Epithelial cell of proximal tubule (primary cell): ENCODE measurements around the gene ANKRD33. TPM values are rescaled to one million over a fixed set of nuclear protein-coding genes. Genes with fewer than 3 reads are reported as not detected.

Experiments used
- DNase-seq: peaks from one replicate; pipeline ENCODE4 v3.0.0-alpha.2; 2011; ENCODE audit warnings: low read depth
- H3K4me3 ChIP-seq: 2 replicates; pipeline ENCODE4 v1.5.1; 2011; ENCODE audit warnings: low read depth, mild to moderate bottlenecking, low read length
- total RNA-seq: library from RNA; depleted of rRNA; stranded (reverse); fragments of >200 nt; gene quantifications from 2 replicates; pipeline ENCODE4 v1.2.3, GENCODE V29; 2015
- TF ChIP-seq, protein P1 (sequence below): conservative IDR thresholded peaks from 2 replicates; pipeline ENCODE4 v1.5.1; 2012; ENCODE audit warnings: low read depth, mild to moderate bottlenecking, low read length

ANKRD33 gene
- total RNA-seq, 1 donor from 2014 or later, result not detected

DNA sequence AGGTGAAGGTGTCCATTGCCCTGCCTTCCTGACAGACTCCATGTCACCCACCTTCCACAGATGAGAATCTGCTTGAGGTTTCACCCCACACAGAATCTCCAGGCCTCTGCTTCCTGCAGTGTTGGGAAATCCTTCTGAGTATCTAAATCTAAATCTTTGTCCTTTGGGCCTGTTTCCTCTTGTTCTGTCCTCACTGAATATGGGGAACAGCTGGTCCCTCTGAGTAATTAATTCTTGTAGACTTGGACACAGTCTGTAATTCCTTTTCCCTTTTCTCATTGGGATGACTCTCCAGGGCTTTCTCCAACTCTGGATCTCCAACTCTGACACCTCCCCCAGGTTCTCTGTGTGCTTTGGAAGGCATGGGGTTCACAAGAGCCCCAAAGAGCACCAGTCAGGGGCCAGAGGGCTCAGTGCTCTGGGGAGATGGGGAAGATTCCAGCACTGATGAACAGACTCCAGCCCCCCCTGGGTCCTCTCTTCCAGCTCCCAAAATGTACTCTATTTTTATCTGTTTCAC lies 17.1 kb downstream of the ANKRD33 start:
- DNase-seq, result no peak
- H3K4me3 ChIP-seq, result no peak overlapping the region
- TF ChIP-seq, protein P1, sequence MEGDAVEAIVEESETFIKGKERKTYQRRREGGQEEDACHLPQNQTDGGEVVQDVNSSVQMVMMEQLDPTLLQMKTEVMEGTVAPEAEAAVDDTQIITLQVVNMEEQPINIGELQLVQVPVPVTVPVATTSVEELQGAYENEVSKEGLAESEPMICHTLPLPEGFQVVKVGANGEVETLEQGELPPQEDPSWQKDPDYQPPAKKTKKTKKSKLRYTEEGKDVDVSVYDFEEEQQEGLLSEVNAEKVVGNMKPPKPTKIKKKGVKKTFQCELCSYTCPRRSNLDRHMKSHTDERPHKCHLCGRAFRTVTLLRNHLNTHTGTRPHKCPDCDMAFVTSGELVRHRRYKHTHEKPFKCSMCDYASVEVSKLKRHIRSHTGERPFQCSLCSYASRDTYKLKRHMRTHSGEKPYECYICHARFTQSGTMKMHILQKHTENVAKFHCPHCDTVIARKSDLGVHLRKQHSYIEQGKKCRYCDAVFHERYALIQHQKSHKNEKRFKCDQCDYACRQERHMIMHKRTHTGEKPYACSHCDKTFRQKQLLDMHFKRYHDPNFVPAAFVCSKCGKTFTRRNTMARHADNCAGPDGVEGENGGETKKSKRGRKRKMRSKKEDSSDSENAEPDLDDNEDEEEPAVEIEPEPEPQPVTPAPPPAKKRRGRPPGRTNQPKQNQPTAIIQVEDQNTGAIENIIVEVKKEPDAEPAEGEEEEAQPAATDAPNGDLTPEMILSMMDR, result no peak

DNA sequence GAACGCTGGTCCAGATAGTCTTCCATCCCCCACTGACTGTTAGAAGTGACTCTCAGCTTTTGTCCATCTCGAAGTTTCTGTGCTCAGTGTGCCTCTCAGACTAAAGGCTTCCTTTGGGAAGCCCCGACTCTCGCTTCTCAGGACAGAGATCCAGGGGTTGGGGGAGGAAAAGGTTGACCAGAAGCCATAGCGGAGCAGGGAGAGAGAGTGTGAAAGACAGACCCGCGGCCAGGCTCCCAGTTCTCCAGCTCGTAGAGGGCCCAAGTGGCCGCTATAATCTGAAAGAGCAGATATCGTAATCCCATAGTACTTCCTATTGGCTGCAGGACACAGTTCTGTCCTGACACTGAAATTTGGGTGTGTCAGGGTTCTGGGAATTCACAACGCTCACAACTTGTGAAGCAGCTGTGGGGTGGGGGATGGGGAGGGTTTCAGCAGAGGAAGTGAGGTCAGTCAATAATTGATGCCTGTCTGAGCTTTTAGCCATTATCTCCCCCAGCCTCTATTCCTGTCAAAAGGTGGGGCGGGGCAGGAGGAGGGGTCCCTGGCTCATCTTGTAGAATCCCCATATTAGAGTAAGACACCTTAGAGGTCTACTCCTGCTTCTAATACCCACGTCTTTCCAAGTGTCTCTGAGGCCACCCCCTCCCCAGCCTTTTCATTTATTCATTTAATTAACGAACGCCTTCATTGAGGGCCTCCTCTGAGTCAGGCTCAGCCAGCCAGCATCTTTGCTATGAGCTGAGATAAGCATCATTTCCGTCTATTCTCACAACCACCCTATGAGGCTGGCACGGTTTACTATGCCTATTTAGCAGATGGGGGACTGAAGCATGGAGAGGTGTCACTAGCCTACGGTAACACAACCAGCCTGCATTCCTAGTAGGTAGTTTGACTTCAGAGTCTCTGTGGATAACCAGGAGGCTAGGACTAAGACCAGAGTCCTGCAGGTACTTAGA lies 17.8 kb downstream of the ANKRD33 start:
- no peak for DNase-seq
- H3K4me3 ChIP-seq, result no peak overlapping the region
- TF ChIP-seq, protein P1, result no peak

DNA sequence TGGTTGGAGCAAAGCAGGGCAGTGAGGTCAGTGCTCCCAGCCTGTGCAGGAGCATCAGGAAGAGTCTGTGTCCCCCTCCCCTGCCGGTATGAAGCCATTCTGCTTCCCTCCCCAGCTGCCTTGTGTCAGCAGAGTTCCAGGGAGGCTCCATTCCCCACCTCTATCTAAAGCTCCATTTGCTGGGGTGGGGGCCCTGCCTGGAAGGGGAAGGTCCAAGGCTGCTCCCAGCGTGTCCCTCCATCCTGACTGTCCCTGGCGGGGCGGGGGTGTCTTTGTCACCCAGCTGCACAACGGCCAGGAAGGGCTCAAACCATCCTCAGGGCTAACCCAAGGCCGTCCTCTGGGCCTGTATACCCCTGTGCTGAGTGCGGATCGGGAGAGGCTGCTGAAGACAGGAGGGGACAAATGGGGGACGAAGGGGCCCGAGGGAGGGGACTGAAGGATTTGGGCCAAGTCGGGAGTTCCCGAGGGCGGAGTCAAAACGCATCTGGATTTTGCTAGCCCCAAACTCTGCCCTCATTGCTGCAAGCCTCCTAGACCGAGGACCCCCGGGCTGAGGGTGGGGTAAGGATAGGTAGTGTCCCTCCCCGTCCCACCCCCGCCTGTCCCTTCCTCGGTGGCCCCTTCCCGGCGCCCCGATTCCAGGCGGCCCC lies 18.7 kb downstream of the ANKRD33 start:
- DNase-seq, result no peak
- peak overlapping the region; percentile 48 for H3K4me3 ChIP-seq
- TF ChIP-seq, protein P1, result no peak

DNA sequence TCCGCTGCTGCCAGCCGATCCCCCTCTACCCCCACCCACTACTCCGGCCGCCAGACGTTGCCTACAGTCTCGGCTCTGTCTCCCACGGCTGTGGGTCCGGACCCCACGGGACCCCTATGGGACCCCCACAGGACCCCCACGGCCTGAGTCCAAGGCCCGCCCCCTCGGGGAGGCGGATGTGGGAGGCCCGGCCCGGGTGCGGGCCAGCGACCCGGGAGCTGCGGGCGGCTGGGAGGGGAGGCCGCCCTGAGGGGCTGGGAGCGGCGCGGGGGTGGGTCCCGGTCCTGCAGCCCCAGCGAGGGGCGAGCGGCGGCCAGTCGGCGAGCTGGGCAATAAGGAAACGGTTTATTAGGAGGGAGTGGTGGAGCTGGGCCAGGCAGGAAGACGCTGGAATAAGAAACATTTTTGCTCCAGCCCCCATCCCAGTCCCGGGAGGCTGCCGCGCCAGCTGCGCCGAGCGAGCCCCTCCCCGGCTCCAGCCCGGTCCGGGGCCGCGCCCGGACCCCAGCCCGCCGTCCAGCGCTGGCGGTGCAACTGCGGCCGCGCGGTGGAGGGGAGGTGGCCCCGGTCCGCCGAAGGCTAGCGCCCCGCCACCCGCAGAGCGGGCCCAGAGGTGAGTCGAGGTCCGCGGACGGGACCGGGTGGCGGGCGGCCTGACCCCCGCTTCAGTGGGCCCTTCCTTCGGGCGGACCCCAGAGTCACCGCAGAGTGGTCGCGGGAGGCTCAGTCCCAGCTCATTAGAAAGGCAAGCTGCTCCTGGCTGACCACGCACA lies 19.4 kb downstream of the ANKRD33 start, which contains the start of gene ACVRL1:
Gene ACVRL1, plus strand, starts transcription at position 422 of the 773 bp plus-strand sequence. CDS start 4,971 bp downstream, outside the sequence.
- TF ChIP-seq, protein P1, result no peak
- H3K4me3 ChIP-seq, result peak within 1 kb of the TSS; percentile 48
- no peak for DNase-seq

DNA sequence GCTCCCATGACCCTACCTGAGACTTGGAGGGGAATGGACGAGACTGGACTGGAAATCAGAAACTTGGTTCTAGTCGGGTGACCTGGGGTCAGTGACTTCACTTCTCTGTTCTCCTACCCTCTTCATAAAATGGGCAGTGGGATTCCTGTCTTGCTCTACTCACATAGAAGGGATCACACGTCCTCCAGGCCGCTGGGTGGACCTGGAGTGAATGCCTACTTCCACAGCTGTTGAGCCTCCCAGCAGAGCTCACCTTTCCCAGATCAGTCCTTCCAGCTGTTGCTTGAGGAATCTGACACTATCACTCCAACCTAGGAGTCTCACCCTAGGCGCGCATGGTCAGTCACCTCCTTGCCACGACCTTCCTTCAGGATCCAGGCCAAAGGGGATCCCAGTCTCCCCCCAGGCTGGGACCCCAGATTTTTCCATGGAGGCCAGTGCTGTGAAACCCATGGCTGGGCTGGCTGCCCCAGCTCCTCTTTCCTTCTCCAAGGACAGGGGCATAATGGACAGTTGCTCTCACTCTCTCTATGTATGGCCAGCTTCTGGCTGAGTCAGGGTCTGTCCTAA lies 20.0 kb downstream of the ANKRD33 start:
- TF ChIP-seq, protein P1, result no peak
- no peak for DNase-seq
- H3K4me3 ChIP-seq, result peak overlapping the region; percentile 48
